Panc1 (cell line): ENCODE measurements around the gene ARHGAP12.

Source experiments
- CTCF ChIP-seq: fragments of 450-650 bp; IDR thresholded peaks from 2 replicates; pipeline ENCODE4 v1.5.1; 2017; ENCODE audit warnings: mild to moderate bottlenecking
- POLR2AphosphoS5 ChIP-seq: IDR thresholded peaks from 2 replicates; pipeline ENCODE4 v1.6.1; 2012; ENCODE audit warnings: mild to moderate bottlenecking, low read depth, low read length, moderate library complexity
- SIN3A ChIP-seq: IDR thresholded peaks from 2 replicates; pipeline ENCODE4 v1.6.1; 2012; ENCODE audit warnings: low read depth, mild to moderate bottlenecking, low read length, moderate library complexity, borderline replicate concordance; ENCODE audit not compliant: insufficient read depth
- TCF7L2 ChIP-seq: IDR thresholded peaks from 2 replicates; pipeline ENCODE4 v1.6.1; 2011; ENCODE audit warnings: mild to moderate bottlenecking, low read depth, low read length, inconsistent platforms

- TF ChIP-seq CTCF, result no peak
- no peak for TF ChIP-seq POLR2AphosphoS5
- no peak for TF ChIP-seq SIN3A
- no peak for TF ChIP-seq TCF7L2
Measured at GRCh38 chr10:31959461-31960173, 31.0 kb upstream of the ARHGAP12 start.
